Hematopoietic multipotent progenitor cell treated with erythropoietin and hydrocortisone succinate and interleukin-3 and kit ligand, for 17 days (in vitro differentiated cells): Measurements from ENCODE around the gene DCAF17.
A peak's percentile ranks its signal among the peaks of the same experiment; 100 is the strongest.
"Not testable (repeated sequence)": the region's sequence is repeated elsewhere in the genome, so short reads cannot be mapped to it uniquely, and the experiment has no call there.

Experiments used
- DNase-seq: peaks from one replicate; pipeline ENCODE4 v3.0.0-alpha.2; 2015; ENCODE audit warnings: low spot score

The DCAF17 gene

DNA sequence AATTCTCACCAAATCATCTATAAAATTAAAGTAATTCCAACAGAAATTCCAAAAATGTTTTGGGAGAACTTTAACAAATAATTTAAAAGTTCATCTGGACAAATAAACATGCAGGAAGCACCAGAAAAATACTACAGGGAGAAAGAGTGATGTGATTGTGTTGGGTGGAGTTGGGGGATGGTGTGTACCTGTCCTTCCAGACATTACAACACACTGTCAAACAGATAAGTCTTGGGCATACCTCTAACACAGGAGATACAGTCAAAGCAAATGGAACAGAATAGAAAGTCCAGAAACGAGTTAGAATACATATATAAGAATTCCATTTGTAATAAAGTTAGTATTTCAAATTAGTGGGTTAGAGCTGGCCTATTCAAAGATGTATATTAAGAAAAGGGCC lies 22.8 kb upstream of the DCAF17 start:
- DNase-seq = no peak

GRCh38 chr2:171411791-171412483 lies 22.1 kb upstream of the DCAF17 start:
- no peak for DNase-seq

- DNase-seq = no peak
Measured at GRCh38 chr2:171412571-171413175, 21.4 kb upstream of the DCAF17 start.

DNA sequence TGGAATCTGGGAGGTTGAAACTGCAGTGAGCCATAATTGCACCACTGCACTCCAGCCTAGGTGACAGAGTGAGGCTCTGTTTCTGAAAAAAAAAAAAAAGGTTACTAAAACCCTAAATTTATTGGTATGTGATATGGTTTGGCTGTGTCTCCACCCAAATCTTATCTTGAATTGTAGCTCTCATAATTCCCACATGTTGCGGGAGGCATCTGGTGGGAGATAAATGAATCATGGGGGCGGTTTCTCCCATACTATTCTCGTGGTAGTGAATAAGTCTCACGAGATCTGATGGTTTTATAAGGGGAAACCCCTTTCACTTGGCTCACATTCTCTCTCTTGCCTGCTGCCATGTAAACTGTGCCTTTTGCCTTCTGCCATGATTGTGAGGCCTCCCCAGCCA lies 19.4 kb upstream of the DCAF17 start:
- not testable (repeated sequence) for DNase-seq

DNA sequence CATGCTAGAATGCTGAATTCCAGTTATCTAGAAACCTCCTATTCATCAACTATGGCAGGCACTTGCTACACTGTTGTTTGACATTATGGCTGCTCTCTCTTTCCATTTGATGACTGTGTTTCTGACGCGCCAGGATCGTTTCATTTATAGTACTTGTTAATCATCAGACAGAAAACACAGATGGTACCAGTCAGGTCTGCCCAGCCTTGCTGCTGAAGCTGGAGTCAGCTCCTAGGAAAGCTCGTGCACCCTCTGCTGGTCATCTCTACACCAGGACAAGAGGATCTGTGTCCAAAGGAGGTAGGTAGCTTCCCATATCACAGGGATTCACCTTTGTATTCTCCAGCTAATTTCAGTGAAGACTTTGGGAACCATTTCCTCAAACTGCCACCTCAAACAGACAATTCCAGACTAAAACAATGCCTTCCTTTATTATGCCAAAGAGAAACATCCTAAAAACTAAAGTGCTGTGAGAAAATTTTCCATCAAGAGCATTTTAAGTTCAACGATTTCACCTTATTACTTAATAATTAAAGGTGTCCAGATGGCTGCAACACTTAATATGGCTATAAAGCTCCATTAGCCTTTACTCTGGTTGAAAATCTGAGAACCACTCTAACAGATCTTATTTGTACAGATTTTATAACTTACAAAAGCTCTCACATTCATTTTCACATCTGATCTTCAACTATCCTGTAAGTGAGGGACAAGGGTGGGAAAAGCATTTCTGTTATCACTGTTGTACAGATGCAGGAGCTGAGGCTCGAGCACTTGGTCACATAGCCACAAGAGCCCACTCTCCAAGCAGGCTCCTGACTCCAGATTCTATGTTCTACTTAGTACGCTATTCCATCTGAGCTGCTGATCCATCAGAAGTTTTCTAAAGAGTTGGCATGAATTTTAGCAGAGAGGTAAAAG lies 17.8 kb upstream of the DCAF17 start:
- DNase-seq = peak; percentile 73

DNA sequence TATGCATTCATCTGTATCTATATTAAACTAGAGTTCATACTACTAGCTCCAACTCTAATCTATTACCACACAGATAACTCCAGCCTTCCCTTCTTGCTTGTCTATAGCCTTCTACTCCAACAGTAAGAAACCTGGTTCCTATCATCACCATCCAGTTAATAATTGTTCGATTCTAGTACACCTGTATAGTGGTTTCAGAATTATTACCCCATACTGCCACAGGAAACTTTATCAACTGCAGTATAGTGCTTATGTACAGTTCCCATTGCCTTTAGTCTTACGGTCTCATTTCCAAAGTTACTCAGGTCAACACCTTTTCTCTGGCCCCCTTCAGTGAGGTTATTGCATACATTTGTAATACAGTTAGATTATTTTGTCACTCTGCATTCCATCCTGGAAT lies 14.7 kb upstream of the DCAF17 start:
- no peak for DNase-seq

GRCh38 chr2:171420728-171421563 lies 13.1 kb upstream of the DCAF17 start:
- DNase-seq = no peak

DNA sequence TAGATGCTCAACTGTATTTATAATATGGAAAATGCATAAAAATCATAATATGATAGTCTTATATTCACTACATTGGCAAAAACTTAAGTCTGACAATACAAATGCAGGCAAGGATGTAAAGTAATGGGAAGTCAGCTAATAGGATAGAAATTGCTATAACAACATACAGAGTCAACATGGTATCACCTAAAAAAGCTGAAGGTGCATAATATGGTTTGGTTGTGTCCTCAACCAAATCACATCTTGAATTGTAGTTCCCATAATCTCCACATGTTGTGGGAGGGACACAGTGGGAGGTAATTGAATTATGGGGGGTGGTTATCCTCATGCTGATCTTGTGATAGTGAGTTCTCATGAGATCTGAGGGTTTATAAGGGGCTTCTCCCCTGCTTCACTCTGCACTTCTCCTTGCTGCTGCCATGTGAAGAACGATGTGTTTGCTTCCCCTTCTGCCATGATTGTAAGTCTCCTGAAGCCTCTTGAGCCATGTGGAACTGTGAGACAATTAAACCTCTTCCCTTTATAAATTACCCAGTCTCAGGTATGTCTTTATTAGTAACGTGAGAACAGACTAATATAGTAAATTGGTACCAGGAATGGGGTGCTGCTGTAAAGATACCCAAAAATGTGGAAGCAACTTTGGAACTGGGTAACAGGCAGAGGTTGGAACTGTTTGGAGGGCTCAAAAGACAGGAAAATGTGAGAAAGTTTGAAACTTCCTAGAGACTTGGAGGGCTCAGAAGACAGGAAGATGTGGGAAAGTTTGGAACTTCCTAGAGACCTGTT lies 11.1 kb upstream of the DCAF17 start:
- not testable (repeated sequence) for DNase-seq

DNA sequence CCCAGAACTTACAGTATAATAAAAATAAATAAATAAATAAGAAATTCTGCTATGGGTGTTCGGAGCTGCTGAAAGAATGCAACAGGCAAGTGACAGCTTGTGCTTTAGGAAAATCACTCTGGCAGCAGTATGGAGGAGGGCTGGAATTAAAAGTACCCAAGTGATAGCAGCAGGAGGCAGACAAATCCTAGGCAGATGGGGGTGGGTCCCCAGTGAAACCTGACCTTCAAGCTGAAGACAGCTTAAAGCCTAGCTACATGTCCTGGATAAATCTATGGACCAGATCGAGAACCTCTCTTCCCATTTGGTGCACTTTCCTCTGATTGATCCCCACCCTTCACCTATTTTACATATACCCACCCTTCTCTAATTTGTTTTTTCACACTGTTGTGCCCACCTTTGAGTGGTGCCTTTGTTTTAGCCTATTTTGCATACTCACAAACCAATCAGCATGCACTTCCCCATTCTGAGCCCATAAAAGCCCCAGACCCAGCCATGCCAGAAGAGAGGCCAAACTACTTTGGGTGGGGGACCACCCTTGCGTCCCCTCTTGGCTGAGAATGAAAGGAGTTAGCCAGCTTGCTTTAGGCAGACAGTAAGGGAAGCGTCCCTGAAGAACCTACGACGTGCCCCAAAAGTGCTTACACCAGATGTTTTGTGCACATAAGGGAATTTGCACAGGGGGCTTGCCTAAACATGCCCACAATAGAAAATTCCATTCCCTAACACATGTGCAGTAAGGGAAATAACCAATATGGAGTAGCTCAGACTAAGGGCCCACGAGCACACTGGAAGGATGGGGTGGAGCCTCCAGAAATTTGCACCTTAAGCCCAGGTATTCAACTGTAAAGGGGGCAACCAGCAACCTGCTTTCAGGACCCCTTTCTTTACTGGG lies 3.3 kb upstream of the DCAF17 start:
- no peak for DNase-seq

GRCh38 chr2:171431677-171432167 lies 2.3 kb upstream of the DCAF17 start:
- DNase-seq = no peak

DNA sequence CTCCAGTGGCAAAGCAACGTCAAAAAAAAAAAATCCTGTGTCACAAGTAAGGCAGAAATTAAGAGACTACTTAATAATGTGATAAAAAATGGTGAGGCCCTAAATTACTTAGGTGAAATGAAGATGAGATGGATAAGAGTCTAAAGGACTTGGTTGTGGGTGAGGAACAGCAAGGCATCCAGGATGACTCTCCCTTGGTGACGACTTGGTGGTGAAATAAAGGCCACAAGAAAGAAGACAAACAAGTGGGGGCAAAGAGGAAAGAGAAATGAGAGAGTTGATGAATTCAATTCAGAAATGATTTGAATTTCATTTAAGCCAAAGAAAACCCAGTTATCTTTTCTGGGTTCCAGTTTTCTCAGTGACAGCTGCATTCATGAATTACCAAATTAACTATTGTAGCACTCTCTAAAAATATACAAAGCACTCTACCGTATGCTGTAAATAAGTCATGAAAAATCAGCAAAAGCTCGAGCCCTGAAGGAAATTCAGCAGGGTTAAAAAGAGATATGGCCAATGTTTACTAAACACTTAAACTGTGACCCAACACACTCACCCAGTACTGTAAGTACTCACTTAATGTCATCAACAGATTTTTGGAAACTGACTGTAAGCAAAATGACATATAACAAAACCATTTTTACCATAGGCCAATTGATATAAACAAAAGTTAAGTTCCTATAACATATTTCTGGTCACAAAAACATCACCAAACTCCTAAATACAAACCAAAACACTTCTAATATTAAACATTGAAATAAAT lies 1.6 kb upstream of the DCAF17 start:
- no peak for DNase-seq

DNA sequence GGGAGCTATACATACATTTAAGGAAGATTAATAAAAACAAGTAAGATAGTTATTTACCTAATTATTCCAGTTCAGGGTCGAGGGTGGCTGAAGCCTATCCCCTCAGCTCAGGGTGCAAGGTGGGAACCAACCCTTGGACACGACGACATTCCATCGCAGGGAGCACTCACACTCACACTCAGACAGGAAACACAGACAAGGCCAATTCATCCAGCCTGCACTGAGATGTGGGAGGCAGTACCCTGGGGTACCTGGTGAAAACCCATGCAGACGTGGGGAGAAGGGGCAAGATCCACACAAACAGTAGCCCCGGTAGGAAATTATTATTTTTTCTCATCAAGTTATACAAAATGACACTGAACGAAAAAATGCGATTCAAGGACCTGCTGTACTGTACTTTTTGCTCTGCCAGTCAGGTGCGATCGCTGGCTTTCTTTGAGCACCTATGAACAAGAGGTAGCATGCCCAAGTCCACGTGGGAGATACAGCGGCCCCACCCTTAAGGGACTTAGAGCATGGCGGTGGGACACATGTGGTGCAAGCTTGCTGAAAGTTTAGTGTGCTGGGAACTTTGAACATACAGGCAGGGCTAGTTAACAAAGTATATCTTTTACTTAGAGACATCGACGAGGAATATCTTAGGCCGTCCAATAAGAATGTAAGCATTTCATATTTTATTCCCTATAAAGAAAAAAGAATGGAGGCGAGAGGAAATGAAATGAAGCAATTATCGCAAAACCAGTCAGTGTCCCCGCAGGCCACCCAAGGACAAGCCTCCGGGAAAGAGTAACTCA lies 860 bp upstream of the DCAF17 start:
- peak; percentile 39 for DNase-seq

DNA sequence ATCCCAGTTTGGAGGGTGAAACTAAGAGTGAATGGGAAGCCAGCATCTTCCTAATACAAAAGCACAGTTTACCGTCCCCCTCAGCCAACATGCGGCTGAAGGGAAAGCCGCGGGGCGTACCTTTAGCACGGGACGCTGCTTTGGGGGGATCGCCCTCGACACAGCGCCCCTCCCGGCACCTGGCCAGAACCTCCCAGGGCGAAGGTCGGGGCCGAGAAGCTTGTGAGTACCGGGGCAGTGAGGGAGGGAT lies 338 bp upstream of the DCAF17 start, which contains the start of gene METTL8:
Gene METTL8 (minus strand): TSS at position 228 of the 250 bp plus-strand sequence. CDS start 41,805 bp downstream, outside the sequence.
- no peak for DNase-seq

DNA sequence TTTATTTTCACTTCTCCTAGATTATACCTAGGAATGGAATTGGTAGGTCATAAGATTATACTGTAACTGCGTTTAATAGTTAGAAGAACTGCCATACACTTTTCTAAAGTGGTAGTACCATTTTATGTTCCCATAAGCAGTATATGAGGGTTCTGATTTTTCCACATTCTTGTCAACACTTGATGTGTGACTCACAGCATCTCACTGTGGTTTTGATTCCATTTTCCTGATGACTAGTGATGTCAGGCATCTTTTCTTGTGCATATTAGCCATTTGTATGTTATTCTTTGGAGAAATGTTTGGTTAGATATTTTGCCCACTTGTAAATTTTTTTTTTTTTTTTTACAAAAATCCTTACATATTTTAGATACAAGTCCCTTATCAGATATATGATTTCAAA lies 2.3 kb downstream of the DCAF17 start:
- DNase-seq = no peak

GRCh38 chr2:171441470-171441869 lies 7.4 kb downstream of the DCAF17 start:
- DNase-seq = no peak

DNA sequence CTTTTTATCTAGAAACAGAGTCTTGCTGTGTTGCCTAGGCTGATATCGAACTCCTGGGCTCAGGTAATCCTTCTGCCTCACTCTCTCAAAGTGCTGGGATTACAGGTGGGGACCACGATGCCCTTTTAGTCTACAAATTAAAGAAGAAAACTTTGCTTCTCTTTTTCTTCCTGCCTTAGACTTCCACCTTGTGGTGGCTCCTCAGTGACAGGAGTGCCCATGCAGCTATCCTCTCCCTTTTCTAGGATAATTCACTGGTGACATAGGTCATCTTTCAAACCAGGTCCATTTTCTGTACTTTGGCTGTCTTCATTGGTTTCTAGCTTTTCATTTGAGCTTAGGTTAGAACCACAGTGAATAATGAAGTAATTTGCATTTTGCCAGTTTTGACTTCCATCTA lies 13.6 kb downstream of the DCAF17 start:
- no peak for DNase-seq

DNA sequence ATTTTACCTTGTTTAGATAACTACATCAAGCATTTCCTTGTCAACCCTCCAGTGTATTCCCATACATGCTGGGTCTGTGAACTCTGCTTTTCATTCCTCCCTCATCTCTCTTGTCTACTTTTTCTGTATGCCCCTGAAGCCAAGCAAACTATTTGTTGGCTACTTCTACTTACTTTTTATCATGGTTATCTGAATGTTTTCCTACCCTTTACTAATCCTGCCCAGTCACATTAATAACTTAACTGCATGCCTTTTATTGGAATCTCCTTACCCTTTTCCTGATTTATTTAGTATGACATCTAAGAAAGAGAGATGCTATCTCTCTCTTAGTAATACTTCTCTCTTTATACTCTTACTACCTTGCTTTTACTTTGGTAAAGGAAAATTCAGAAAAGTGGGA lies 17.0 kb downstream of the DCAF17 start:
- DNase-seq = no peak

DNA sequence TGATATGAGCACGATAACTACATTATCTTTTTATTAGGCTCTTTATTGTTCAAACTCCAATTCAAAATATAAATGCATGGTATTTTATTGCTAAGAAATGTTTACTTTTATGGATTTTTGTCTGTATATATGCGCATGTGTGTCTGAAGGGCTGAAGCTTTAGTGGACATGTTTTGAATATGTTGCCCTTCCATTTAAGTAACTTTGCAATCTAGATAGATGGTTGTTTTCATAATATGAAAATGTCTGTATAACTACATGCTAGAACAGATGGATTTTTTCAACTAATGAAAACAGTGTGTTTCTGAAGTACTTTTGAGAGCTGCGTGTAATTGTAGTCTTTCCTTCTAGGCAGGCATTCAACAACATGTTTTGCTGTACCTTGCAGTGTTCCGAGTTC lies 18.7 kb downstream of the DCAF17 start:
- DNase-seq = no peak

- DNase-seq = no peak
Measured at GRCh38 chr2:171459498-171459897, 25.5 kb downstream of the DCAF17 start.
